T-helper 9 cell (primary cell): ENCODE measurements around the gene CAPN11.
"Not testable (repeated sequence)": the region's sequence is repeated elsewhere in the genome, so short reads cannot be mapped to it uniquely, and the experiment has no call there.

Experiments
- DNase-seq: peaks from one replicate; pipeline ENCODE4 v3.0.0-alpha.2; 2020

The CAPN11 gene

DNA sequence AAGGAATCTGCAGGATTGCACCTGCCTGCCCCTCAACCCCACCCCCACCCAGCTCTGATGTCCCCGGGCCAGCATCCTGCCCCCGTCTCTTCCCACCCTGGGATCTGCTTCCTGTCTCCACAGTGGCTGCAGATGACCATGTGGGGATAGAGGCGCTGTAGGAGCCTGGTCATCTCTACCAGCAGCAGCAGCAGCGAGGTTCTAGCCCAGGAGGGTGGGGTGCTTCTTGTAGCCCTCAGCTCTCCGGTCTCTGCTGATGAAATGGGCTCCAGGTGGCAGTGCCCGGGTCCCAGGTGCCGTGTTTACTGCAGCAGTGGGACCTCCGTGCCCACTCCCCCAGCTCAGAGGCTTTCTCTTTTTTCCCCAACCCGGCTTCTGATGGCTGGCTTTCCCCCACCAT lies 25.2 kb downstream of the CAPN11 start:
- no peak for DNase-seq

DNA sequence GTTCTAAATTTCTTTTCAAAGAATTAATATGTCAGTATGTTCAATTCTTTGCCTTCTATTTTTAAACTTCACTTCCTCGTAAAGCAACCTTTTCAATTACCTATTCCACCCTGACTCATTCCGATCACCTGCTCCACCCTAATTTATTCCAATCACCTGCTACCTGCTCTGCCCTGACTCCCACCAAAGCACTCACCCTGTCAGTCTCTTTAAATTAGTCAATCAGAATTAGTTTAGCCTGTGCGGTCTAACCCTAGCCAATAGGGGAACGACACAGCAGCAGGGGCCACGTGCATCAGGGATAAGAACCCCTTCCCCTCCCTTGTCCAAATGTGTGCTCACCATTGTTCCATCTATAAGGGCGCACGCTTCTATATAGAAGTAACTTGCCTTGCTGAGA lies 26.7 kb downstream of the CAPN11 start:
- not testable (repeated sequence) for DNase-seq

DNA sequence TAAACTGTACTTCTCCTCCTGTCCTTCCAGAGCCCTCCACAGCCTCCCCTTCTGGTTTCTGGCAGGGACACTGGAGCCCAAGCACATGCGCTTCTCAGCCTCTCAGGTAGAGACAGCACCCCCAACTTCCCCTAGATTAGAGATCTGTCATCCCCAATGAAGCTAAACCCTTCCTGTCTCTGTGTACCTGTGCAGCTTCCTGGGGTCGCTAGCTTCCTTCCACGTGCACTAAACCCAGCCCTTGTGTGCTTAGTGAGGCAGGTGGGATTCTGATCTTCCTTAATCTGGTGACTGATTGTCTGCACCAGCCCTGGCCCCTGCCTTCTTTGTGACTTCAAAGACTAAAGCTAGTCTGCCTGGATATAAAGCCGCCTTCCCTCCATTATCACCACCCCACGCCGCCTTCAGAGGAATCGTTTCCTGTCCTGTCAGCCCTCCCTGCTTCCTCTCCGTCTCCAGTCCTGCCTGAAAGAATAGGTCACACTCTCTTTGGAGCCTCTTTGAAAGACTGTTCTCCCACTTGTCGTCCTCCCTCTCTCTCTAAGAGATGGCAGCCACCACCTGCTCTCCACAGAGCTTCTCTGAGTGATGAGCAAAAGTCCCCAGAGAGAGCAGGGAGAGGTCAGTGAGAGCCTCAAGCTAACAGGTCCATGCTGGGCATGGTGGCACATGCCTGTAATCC lies 27.5 kb downstream of the CAPN11 start:
- no peak for DNase-seq

DNA sequence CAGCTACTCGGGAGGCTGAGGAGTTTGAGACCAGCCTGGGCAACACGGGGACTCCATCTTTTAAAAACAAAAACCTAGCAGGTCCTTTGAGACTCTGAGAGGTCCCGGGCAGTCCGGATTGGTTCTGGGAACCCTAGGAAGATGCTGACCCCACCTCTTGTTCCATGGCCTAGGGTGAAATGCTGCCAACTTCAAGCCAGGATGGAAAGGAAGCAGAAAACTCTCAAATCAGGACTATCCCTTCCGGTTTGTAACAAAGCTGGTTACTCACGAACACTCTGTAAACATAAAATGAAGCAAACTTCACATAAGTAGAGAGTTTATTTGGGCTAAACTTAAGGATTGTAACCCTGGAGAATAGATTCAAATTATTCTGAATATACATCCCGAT lies 28.0 kb downstream of the CAPN11 start:
- no peak for DNase-seq

DNA sequence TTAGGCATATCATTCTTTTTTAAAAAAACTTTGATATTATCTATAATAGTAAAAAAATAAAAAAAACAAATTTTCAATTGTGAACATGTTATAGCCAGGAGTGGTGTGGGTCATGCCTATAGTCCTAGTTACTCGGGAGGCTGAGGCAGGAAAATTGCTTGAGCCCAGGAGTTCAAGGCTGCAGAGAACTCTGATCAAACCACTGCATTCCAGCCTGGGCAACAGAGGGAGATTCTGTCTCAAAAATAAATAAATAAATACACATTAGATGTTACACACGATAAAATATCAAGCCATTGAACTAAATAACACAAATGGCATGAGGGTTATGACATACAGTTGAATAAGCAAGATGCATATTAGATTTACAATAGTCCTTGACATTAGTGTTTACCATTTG lies 30.2 kb downstream of the CAPN11 start:
- DNase-seq = no peak

DNA sequence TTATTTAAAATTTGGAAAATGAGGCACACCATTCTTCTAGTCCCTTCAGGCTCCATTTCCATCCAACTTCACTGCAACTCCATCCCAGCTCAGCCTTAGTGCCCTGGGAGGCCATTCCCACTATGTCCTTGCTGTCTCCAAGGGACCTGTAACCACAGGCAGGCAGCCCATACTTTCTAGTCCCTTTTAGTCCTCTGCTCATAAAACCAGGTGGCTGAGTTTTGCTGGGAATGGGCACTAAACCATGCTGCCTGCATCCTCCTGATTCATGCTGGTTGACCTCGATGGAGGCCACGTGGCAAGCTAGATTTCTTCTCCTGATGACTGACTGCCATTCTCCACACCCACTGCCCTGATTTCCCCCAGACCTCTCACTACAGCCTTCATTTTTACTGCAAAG lies 30.6 kb downstream of the CAPN11 start:
- no peak for DNase-seq

DNA sequence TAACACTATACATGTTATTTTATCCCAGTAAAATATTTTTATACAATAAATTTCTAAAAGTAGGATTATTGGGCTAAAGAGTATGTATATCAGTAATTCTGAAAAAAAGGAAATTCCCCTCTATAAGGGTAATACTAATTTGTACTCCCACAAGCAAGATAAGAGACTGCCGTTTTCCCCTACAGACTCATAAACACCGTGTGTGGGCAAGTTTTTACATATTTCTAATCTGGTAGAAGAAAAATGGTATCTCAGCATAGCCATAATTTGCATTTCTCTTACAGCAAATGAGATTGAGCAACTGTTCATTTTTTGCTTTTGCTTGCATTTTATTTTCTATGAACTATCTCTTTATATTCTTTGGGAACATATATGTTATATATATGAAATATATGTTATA lies 32.1 kb downstream of the CAPN11 start:
- no peak for DNase-seq

DNA sequence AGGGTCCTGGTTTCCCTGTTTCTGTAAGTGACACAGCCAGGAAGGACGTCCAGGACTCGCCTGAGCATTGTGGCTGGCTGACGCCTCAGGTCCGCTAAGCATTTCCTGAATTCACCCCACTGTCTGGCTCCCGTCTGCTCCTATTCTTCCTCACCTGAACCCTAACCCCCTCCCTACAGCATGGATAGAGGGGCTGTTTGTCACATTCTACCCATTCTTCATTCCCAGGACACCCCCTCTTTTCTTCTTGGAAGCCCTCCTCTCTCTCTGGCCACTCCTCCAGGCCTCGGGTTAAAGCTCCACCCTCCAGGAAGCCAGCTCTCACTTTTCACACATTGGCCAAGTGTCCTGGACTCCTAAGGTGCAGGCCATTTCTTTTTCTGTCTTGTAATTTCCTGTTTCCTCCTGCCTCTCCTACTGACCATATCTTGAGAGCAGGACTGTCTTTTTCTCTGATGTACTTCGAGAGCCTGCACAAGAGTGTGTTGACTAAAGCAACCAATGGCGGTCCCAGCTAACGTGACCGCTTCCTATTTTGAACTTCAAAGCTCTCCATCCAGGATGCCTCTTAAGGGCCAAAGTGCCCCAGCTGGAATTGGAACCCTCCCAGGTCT lies 33.9 kb downstream of the CAPN11 start:
- DNase-seq = no peak

DNA sequence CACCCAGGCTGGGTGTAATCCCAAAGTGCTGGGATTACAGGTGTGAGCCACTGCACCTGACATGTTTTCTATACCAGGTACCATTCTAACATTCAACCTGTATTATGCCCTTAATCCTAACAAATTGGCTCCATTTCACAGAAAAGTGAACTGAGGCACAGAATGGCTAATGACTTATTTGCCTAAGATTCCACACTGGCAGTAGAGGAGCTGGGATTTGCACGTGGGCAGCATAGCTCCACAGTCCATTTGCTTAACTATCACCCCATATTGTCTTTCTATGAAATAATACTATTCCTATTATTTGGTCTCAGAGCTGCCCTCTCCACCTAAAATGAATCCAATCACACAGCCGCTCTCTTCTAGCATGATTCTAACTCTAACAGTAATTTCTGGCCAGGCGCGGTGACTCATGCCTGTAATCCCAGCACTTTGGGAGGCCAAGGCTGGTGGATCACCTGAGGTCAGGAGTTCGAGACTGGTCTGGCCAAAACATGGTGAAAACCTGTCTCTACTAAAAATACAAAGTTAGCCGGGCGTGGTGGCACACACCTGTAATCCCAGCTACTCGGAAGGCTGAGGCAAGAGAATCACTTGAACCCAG lies 34.8 kb downstream of the CAPN11 start:
- no peak for DNase-seq

DNA sequence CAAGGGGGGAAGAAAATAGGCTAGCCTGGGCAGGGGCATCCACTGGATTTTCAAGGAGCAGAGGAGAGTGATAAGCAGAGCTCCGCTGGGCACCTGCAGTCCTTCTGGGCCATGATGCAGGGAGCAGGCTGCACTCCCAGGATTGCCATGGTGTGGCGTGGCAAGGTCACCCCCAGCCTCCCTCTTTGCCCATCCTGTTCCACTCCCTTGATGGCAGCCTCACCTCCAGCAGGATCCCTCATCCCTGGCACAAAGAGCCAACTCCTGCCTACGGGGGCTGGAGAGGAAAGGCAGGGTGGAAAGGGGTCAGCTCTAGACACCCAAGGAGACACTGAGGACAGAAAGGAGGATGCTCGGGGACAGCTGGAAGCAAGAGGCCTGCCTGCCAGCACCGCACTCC lies 35.7 kb downstream of the CAPN11 start:
- no peak for DNase-seq

DNA sequence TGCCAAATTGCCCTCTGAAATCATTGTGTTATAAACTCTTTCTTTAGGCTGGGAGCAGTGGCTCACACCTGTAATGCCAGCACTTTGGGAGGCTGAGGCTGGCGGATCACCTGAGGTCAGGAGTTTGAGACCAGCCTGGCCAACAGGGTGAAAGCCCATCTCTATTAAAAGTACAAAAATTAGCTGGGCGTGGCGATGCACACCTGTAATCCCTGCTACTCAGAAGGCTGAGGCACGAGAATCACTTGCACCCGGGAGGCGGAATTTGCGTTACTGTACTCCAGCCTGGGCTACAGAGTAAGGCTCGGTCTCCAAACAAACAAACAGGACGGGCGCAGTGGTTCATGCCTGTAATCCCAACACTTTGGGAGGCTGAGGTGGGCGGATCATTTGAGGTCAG lies 37.7 kb downstream of the CAPN11 start:
- DNase-seq = not testable (repeated sequence)

DNA sequence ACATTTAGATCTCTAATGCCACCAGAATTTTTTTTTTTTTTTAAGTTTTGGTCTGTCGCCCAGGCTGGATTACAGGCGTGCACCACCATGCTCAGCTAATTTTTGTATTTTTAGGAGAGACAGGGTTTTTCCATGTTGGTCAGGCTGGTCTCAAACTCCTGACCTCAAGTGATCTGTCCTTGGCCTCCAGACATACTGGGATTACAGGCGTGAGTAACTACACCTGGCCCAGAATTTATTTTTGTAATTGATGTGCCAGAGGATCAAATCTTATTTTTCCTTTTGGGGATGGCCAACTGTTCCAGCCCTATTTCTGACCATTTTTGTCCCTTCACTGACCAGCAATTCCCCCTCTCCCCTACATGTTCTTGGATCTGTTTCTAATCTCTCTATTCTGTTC lies 40.1 kb downstream of the CAPN11 start:
- no peak for DNase-seq

DNA sequence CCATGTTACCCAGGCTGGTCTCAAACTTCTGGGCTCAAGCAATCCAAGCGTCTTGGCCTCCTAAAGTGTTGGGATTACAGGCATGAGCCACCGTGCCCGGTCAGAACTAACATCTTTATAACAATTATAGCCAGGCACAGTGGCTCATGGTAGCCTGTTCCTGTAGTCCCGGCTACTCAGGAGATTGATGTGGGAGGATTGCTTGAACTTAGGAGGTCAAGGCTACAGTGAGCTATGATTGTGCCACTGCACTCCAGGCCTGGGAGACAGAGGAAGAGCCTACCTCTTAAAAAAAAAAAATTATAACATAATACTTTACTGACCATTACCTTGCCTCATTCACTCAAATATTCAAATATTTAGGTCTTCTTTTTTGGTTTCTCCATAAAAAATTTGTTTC lies 41.3 kb downstream of the CAPN11 start:
- DNase-seq = no peak

DNA sequence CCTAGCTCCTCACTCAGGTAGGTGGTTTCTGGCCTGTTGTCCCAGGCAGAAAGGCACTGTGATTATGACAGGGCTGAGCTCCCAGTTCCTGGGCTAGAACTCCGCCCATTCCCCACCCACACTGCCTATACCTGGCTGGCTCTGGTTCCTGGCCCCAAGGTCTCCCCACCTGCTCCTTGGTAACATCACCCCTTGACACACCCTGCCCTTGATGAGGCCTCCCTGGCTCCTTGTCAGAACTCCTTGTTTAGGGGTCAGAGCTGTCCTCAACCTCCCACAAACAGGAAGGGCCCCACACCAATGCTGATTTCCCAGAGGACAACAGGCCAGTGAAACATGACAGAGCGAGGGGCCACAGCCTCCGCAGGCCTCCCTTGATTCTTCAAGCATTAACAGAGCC lies 42.6 kb downstream of the CAPN11 start:
- no peak for DNase-seq

DNA sequence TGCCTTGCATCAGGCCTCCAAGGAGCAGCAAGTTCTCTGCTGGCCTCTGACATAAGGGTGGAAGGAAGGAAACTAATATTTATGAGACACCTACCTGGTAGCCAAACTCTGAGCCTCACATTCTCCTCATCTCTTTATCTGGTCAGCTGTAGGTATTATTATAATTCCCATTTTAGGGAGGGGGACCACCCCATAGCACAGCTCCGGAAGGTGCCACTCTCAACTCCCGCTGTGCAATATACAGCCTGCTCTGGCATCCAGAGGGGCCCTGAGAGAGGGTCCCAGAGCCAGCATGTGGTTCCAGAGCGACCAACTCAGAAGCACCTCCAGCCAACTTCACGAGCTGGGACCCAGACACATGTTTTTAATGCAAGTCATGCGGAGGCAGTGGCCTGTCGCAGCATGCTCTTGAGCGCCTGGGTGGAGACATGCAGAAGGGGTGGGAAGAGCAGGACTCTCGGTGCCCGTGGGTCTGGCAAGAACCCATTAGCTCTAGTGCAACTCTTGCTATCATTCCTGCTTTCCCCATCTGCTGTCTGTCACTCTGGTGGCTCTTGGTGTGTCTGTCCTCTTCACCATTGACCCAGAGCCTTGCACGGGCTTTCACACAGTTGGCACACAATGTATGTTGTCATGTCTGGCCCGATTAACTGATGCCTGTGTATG lies 43.2 kb downstream of the CAPN11 start:
- DNase-seq = no peak

DNA sequence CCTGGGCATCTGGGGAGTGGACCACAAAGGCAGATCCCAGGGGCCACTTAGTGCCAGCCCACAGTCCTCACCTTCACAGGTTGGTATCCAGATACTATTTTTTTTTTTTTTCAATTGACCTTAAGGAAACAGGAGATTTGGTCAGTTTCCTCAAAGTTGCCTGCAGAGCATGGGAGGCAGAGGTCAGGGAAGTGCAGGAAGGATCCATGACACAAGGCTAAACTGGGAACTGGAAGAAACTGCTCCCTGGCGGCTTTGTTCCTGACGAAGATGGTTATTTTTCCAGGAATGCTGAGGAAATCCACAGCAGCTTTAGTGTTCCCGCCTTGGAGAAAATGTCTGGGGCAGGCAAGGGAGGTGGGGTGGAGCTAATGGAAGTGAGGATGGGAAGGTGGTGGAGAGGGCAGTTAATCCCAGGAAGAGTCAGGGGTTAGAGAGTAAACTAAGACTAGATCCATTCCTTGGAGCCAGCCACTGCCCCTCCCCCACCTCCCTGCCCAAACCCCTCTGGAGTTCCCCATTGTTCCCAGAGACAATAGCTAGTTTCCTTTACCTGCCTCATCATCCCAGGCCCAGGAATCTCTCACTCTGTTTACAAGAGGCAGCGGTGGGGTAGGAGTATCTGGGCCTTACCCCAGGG lies 43.8 kb downstream of the CAPN11 start:
- no peak for DNase-seq

DNA sequence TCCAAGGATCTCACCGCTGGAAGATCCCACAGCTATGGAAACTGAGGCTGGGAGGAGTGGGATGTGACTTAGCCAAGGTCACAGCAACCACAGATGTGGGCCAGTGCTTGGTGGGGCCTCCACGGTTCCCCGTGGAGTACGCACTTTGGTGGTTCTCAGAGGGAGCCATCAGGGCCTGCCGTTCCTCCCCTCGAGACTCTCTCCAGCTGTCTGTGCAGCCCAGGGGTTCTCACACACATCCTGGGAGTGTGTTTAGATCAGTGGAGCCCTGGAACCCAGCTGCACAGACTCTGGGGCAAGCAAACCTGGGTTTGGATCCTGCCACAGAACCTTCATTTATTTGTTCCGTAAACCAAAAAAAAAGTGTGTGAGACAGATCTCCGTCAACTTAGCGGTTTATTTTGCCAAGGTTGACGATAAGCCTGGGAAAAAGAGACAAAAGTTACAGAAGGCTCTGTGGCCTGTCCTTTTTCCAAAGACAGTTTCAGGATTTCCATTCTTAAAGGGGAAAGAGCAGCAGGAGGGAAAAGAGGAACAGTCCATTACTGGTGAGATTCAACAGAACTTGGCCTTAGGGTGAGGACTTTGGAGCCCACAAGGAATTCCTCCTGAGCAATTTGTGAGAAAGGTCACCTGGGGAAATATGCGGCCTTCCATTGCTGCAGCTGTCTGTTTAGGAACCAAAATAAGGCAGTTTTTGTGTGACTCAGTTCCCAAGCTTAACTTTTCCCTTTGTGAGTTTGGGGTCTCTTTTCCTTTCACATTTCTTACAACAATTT lies 44.5 kb downstream of the CAPN11 start:
- DNase-seq = no peak

DNA sequence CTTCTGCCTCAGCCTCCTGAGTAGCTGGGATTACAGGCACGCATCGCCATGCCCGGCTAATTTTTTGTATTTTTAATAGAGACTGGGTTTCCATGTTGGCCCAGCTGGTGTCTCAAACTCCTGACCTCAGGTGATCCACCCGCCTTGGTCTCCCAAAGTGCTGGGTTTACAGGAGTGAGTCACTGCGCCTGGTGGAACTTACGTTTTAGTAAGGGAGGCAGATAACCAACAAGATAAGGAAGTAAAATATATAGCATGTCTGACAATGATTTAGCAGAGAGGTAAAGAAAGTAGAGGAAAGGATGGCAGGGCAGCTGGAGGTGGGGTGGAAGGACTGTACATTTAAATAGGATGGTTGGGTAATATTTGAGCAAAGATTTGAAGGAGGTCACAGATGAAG lies 45.3 kb downstream of the CAPN11 start:
- DNase-seq = no peak

DNA sequence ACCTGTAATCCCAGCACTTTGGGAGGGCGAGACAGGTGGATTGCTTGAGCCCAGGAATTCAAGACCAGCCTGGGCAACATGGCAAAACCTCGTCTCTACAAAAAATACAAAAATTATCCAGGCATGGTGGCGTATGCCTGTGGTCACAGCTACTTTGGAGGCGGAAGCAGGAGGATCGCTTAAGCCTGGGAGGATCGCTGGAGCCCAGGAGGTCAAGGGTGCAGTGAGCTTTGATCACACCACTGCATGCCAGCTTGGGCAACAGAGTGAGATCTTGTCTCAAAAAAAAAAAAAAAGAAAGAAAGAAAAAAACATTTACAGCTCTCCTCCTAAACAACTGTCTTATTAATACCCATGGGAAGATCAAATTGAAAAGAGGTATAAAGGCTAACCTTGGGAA lies 49.3 kb downstream of the CAPN11 start:
- no peak for DNase-seq

DNA sequence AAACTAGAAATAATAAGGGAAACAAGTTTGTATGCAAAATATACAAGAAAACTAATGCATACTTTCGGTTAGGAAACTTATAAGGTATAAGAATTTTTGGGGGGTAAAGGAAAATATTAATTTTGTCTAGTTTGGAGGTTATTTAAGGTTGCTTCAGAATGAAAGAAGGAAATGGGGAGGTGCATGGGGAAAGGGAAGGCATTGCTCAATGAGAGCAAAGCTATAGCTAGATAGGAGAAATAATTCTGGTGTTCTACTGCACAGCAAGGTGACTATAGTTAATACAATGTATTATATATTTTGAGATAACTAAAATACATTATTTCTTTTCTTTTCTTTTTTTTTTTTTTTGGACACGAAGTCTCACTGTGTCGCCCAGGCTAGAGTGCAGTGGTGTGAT lies 52.7 kb downstream of the CAPN11 start:
- DNase-seq = no peak

DNA sequence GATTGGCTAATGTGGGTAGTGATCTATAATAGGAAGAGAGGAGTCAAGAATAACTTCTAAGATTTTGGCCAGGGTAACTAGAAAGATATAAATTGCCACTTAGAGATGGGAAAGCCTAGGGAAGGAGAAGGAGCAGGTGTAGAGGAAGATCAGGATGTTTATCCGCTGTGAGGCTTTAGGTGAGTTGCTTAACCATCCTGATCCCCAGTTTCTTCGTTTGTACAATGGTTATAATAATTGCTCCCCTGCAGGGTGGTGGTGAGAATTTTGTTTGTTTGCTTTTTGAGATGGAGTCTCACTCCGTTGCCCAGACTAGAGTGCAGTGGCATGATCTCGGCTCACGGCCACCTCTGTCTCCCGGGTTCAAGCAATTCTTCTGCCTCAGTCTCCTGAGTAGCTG lies 55.7 kb downstream of the CAPN11 start:
- no peak for DNase-seq

DNA sequence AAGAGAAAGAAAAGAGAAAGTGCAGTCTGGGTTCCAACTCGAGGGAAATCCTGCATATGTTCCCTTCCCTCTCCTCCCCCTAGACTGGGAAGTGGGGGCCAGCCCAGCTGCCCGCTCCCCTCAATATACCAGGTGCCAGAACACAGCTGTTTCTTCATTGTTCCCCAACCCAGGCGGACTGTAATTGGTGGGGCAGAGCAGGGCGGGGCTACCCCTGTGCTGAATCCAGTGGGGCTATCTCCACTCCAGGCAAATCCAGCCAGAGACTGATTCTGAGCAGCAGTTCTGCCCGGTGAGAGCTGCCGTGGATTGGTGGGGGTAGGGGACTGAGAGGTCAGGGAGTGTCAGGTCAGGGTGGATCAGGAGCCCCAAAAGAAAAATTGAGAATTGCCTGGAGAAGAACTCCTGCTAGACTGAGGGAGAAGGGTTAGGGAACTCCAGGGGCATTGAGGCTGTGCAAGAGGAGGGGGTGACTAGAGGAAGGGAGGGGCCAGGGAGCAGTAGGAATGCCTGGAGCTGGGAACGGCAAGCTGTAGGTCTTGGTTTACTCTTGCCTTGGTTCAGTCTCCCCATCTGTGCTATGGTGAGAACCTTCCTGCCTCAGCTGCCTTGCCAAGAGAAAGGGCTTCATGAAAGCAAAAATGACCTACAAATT lies 58.2 kb downstream of the CAPN11 start, which contains the start of gene MYMX:
Gene MYMX, plus strand, starts transcription at position 250 of the 655 bp plus-strand sequence. CDS start 546 bp downstream, outside the sequence.
- DNase-seq = no peak
